Measurements from ENCODE around the gene MELTF.

The MELTF gene

GRCh38 chr3:197010556-197011351 lies 18.9 kb downstream of the MELTF start:
- no peak for DNase-seq (ENCODE audit: low read depth in 2 of 3, low spot score in 2 of 3)

DNA sequence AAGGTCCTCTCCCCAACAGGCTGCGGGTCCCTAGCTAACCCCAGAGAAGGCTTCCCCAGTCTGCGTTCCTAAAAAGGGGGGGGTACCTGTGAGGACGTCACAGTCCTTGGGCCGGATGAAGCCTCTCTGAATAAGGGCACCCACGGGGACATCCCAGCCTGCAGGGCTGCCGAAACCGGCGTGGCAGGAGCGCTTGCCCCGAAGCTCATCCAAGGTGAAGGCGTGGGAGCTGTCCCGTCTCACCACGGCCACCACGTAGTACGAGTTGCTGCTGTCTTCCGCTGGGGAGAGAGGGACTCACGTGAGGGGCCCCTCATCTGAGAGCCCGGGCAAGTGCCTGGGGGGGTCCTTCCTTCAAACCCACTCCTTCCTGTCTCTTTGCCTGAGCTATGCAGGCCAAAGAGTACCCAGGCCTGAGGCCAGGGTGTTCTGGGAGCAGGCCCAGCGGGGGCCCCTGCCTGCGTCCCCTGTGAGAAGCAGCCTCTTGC lies 20.0 kb downstream of the MELTF start:
- DNase-seq (ENCODE audit: low read depth in 2 of 3, low spot score in 2 of 3) = no peak

DNA sequence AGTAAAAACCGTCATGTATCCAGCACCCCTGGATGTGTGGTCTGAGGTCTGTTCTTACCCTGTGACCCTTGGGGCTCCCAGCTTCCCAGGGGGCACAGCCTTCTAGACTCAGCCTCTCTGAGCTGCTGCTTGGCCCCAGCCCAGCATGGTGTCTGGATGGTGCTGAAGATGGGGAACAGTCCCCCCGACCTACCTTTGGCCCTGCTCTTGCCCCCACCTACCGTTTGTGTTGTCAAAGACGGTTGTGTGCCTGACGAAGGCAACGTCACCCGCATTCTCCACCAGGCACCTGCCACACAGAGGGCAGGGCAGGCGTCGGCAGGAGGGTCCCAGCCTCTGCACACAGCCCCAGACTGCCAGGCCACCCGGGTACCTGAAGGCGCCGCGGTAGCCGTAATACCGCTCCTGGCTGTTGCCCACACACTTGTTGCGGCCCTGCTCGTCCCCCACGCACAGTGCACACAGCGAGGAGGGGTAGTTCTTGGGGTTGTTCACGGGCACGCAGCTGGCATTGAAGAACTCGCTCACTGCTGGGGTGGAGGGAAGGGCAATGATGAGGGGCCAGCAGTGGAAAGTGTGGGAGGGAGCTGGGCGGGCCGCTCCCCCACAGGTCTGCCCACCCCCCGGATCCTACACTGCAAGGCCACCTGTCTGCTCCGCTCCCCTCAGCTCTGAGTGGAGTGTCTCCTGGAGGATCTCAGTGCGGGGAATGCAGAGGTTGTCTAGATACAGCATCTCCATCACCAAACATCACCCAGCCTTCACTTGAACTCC lies 21.0 kb downstream of the MELTF start:
- DNase-seq (ENCODE audit: low read depth in 2 of 3, low spot score in 2 of 3) = no peak

GRCh38 chr3:197007953-197008352 lies 21.7 kb downstream of the MELTF start:
- no peak for DNase-seq (ENCODE audit: low read depth in 2 of 3, low spot score in 2 of 3)

DNA sequence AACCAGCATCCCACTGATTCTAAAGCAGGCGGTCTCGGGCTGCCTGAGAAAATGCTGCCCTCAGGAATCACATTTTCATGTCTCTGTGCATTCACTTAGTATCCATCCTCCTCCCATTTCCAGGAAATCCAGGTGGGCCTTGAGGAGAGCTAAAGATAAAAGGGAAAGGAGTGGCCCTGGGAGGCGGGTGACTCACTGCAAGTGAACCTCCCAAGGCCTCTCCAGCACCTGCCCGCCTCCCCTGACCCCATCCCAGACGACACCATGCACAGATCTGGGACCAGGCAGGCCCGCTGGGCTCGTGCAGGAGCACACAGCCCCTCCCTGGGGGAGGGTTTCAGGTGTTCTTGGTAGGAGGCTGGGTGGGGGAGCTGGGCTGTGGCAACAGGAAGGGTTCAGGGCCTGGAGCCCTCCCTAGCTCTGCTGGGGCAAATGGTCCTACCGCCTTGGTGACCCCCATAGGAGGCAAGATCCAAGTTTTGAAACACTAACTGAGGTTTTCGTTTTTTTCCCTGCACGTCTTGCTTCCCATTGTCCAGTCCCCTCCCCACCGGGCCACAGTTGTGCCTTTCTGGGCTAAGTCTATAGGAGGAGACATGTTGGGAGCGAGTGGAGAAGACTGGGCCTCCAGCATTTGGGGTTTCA lies 22.2 kb downstream of the MELTF start:
- no peak for DNase-seq (ENCODE audit: low read depth in 2 of 3, low spot score in 2 of 3)

- DNase-seq (ENCODE audit: low read depth in 2 of 3, low spot score in 2 of 3) = no peak
Observed at GRCh38 chr3:197006860-197007259, 22.8 kb downstream of the MELTF start.

DNA sequence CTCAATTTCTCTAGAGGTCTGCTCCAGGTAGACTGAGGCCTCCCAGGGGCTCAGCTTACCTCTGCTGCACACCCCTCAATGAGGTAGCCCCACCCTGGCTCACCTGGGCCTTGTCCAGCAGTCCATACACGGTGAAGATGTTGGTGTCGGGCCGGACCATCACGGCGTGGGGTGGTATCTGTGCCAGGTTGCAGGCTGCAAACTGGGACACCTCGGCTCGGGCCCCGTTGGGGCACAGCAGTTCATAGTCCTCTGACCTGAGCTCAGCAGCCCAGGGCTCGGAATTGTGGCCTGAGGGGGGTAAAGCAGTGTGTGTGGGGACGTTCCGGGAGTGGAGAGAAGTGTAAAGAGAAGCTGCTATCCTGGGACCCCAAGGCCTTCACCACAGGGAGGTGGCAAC lies 23.2 kb downstream of the MELTF start:
- no peak for DNase-seq (ENCODE audit: low read depth in 2 of 3, low spot score in 2 of 3)

DNA sequence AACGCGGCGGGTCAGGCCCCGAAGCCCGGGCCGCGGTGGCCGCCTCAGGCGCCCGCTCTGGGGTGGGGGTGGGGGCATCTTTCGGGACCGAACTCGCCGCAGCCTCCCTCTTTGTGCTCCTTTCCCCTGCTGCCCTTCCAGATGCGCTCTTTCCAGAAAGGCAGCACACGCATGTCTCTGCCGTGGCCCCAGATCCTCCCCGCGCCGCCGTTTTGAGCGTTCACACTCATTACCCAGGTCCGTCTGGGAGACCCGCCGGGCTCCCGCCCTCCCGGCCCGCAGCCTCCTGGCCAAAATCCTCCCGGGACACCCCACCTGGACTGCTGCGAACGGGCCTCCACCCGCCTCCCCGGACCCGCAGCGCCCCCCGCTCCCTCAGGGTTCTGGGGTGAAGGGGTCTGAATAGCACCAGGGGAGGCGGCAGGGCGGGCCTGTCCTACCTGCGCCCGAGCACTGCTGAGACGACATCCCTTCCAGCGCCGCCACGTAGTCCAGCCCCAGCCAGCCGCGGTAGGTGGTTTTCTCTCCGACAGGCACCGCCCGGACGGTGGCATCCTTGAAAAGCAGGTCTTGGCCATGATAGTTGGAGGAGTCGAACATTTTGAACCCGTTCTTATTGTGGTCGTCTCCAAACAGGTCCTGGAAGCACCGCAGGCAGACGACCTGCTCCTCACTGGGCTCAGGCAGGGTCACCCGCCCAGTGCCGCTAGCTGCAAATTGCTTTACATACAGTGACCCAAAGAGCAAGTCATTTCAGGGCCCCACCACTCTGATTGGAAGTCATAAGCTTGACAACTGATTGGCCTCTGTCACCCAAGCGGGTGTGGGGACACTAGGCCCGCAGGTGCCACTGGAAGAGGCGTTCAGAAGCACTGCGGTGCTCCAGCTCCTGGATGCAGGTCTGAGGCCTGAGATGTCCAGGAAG lies 25.9 kb downstream of the MELTF start:
- DNase-seq (ENCODE audit: low read depth in 2 of 3, low spot score in 2 of 3) = no peak

GRCh38 chr3:197002701-197003454 lies 26.7 kb downstream of the MELTF start:
- peak; percentile 56 to 73 (median 68) for DNase-seq (ENCODE audit: low read depth in 2 of 3, low spot score in 2 of 3)

DNA sequence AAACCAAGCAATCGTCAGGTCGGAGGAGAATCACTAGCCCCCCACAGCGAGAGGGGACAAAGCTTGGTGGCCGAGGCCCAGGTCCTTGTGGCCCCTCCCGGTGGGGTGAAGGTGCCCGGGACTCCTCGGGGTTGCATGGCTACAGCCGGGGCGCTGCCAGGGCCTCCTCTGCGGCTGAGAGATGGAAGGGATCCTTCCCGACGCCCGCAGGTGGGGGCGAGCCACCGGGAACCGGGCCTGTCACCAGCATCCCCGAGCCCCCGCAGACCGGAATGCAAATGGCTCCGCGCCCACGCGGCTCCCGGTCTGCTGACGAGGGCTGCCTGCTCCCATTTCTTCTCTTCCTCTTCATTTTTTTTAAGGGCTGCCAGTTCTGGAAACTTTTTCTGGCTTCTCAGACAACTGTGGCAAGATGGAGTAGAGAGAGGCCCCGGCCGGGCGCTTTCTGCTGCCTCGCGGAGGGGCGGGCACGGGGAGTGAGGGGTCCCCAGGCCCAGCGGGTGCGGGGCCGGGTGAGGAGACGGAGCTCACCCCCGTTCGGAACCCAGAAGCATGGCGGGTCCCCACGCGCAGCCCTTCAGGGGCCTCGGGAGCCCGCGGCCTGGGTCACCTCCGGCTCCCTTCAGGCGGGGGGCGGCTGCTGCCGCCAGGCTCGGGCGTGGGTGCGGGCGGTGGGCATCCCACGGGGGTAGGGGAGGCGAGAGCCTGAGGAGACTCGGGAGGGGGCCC lies 27.5 kb downstream of the MELTF start:
- DNase-seq (ENCODE audit: low read depth in 2 of 3, low spot score in 2 of 3) = no peak

DNA sequence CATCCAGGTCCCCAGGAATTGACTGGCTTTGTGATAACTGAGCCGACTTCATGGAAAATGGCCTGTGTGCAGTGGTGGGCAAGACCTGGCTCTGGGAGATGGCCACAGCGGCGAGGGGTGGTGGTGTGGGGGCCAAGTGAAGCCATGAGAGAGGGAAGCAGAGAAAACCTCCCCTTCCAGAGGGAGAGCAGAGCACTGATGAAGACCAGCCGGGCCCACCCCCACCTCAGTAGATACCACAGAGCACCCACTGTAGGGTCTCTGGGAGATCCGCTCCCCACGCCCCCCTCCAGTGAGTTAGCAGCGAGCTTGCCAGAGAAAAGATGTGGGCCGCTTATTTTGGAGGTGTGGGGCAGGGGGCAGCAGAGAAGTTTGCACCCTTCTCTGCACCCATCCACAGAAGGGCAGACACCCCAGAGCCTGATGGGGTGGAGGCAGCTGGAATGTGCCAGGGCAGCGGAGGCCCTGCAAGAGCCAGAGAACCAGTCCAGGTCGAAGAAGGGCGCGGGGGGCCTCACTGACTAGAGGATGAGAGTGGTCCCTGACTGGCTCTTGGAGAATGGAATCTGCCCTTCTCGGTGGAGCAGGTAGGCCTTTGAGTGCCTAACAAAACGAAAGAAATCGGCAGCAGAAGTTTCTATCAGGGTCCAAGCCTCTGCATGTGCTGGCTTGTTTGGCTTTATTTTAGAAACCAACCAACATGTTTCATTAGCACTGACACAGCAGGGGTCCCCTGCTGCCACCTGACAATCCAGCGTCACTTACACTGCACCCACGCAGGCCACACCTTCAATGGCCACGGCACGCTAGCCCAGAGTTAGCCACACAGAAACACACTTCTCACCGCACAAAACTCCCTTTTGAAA lies 28.3 kb downstream of the MELTF start:
- DNase-seq (ENCODE audit: low read depth in 2 of 3, low spot score in 2 of 3) = no peak

DNA sequence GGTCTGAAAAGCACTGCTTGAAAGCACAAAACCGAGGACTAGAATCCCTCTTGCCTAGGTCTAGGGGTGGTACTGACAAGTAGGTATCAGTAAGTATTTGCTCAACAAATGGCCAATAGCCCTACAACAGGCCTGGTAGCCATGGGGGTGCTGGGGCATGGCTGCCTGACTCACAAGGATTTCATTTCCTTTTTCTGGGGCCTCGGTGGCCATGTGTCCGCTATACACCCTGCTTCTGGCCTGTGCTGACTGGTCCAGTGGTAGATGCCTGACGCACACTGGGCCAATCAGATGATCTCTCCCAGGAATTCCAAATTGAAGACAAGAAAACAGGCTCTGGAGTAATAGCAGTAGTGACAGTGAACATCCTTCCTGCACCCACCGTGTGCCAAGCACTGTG lies 29.4 kb downstream of the MELTF start:
- DNase-seq (ENCODE audit: low read depth in 2 of 3, low spot score in 2 of 3) = no peak

DNA sequence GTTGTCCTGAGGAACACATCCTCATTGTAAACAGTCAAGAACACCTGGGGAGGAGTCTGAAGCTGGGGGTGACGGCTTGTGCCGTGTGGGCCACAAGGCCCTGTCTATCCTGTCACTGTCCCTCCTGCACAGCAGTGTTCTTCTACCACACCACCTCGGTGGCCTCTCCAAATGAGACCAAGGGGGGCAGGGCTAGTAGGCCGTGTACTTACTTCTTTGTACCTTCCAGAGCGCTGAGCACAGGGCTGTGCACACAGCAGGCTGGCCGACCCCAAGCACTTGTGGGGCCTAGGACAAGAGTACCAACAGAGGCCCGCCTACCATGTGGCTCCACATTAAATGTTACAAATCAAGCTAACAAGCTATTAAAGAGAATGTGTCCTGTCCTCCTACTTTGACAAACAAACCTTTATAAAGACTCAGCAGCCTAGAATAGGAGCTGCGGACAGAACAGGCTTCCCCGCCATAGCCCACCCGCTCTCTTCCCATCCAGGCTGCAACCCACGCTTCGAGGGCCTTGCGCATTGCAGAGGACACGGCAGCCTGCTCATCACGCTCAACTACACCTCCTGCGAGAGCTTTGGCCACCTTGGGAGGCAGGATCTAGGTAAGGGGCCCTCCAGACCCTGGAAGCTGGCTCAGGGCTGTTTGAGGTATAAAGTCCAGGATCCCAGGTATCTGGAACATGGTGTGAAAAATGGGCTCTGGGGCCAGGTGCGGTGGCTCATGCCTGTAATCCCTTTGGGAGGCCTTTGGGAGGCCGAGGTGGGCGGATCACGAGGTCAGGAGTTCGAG lies 30.5 kb downstream of the MELTF start:
- DNase-seq (ENCODE audit: low read depth in 2 of 3, low spot score in 2 of 3) = no peak

DNA sequence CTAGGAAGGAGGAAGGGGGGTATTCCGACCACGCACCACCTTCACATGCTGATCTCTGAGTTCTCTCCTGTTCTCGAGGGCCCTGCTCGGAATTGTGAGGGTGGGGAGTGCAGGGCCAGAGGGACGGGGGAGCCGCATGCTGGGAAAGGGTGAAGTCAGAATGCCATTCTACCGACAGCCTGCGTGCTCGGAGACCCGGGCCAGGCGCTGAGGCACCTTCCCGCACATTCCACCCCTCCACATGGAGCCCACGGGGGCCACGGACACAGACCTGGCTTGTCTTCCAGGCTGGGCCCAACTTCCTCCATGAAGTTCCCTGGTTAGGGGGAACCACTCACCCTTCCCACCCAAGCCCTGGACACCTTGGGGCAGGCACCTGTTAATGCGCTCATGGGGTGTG lies 32.3 kb downstream of the MELTF start:
- no peak for DNase-seq (ENCODE audit: low read depth in 2 of 3, low spot score in 2 of 3)

GRCh38 chr3:196996454-196997265 lies 33.0 kb downstream of the MELTF start:
- no peak for DNase-seq (ENCODE audit: low read depth in 2 of 3, low spot score in 2 of 3)

DNA sequence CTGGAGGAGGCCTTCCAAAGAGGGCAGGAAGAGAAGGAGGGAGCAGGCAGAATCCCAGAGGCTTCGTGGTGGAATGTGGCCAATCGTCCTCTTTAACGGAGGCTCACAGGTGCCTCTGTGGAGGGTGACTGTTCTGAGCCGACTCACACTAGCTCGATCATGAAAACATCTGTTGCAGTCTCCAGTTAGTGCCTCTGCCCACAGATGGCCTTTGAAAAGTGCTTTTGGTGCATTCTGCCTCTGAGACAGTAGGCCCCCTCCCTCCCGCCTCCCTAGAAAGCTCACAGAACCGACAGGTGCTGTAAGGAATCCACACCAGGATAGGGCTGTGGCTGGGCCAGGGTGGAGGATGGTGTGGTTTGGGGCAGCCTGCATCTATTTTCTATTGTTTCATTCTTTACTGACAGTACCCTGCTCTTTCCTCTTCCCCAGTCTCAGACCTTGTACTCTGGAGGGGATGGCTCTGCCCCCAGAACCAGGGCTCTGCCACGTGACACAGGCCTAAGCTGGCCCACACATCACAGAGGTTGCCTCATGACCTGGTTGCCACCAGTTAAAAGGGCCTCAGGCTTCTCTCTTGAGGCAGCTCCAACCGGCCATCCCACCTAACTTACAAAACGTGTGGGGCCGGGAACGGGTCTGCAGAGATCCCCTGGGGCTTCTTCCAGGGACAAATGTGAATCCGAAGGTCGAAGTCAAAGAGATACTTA lies 33.8 kb downstream of the MELTF start:
- DNase-seq (ENCODE audit: low read depth in 2 of 3, low spot score in 2 of 3) = no peak
